Spleen (tissue), 3 donors: ENCODE results near the gene GRM8.

Experiments
- POLR2A ChIP-seq, 3 donors: fragments of 450-650 bp; IDR thresholded peaks; one replicate each; pipeline ENCODE4 v1.5.1; 2017; ENCODE audit warnings: antibody characterized with exemption in 3 of 3, mild to moderate bottlenecking in 1 of 3
- POLR2AphosphoS5 ChIP-seq, 3 donors: sonication (generic); formaldehyde crosslinking; IDR thresholded peaks; one replicate each; pipeline ENCODE4 v1.5.1; 2017; ENCODE audit warnings: antibody characterized with exemption in 3 of 3

DNA sequence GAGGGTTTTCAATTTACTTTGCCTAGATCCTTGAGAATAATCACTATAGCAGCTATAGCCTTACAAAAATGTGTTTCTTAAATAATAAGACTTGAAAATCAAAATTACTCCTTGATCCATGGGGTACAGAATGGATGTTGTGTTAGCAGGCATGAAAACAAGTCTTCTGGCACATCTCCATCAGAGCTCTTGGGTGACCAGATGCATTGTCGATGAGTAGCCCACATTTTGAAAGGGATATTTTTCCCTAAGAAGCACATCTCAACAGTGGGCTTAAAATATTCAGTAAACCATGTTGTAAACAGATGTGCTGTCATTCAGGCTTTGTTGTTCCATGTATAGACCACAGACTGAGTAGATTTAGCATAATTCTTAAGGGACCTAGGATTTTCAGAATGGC lies 827.8 kb downstream of the GRM8 start:
- TF ChIP-seq POLR2AphosphoS5 (IDR thresholded peaks at IDR 0.05) = no peak
- TF ChIP-seq POLR2A (IDR thresholded peaks at IDR 0.05) = no peak
